Neural progenitor cell (in vitro differentiated cells): ENCODE results near the gene TMPRSS4.

Experiments
- EZH2 ChIP-seq: fragments of 200-600 bp; sonication (generic); IDR thresholded peaks from 2 replicates; pipeline ENCODE4 v1.6.1; 2017; ENCODE audit warnings: antibody characterized with exemption, mild to moderate bottlenecking, moderate library complexity
- EZH2phosphoT487 ChIP-seq: fragments of 200-600 bp; sonication (generic); IDR thresholded peaks from 2 replicates; pipeline ENCODE4 v1.6.1; 2017; ENCODE audit warnings: antibody characterized with exemption
- TF ChIP-seq, protein P1 (sequence below): fragments of 200-600 bp; sonication (generic); IDR thresholded peaks from 2 replicates; pipeline ENCODE4 v1.5.1; 2017; ENCODE audit warnings: antibody characterized with exemption, mild to moderate bottlenecking

DNA sequence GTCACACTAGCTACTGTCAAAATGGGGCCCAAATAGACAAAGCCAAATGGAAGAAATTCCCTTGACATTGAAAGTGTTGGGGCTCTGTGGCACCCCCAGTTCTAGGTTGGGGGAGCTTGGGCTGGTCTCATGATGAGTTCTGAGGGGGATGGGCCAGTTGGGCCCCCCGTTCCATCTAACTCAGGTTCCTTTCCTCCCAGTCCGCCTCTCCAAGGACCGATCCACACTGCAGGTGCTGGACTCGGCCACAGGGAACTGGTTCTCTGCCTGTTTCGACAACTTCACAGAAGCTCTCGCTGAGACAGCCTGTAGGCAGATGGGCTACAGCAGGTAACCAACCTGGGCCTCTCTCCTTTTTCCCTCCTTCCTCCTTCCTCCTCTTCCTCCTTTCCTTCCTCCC is 27.6 kb downstream of the TMPRSS4 start:
- no peak for TF ChIP-seq EZH2
- TF ChIP-seq, protein P1, sequence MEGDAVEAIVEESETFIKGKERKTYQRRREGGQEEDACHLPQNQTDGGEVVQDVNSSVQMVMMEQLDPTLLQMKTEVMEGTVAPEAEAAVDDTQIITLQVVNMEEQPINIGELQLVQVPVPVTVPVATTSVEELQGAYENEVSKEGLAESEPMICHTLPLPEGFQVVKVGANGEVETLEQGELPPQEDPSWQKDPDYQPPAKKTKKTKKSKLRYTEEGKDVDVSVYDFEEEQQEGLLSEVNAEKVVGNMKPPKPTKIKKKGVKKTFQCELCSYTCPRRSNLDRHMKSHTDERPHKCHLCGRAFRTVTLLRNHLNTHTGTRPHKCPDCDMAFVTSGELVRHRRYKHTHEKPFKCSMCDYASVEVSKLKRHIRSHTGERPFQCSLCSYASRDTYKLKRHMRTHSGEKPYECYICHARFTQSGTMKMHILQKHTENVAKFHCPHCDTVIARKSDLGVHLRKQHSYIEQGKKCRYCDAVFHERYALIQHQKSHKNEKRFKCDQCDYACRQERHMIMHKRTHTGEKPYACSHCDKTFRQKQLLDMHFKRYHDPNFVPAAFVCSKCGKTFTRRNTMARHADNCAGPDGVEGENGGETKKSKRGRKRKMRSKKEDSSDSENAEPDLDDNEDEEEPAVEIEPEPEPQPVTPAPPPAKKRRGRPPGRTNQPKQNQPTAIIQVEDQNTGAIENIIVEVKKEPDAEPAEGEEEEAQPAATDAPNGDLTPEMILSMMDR = no peak
- no peak for TF ChIP-seq EZH2phosphoT487
